Mammary epithelial cell (primary cell): Measurements from ENCODE around the gene ZBTB44.

Source experiments
- CTCF ChIP-seq, 2 donors: IDR thresholded peaks in 1 of 2; conservative IDR thresholded peaks in 1 of 2; 2 replicates each; pipeline ENCODE4 v1.5.1; 2011 to 2012; ENCODE audit warnings: inconsistent platforms in 2 of 2, low read length in 2 of 2, mild to moderate bottlenecking in 2 of 2, control low read depth in 1 of 2, low read depth in 1 of 2; ENCODE audit not compliant: insufficient read depth in 1 of 2; ENCODE audit errors: extremely low read depth in 1 of 2
- EZH2 ChIP-seq: IDR thresholded peaks from 2 replicates; pipeline ENCODE4 v1.6.1; 2012; ENCODE audit warnings: low read length, inconsistent platforms, borderline replicate concordance

GRCh38 chr11:130325691-130326090, 11.0 kb upstream of the ZBTB44 start:
- TF ChIP-seq CTCF (conservative IDR thresholded peaks at IDR 0.05 in 1 of 2, IDR thresholded peaks at IDR 0.05 in 1 of 2; ENCODE audit: extremely low read depth in 1 of 2, insufficient read depth in 1 of 2, low read depth in 1 of 2, low read length in 2 of 2) (no peak), EZH2 (no peak)
